Activated gamma-delta T cell treated with Interleukin-2 at 50 U/mL for 16 hours (primary cell): ENCODE data around the gene ARHGEF7.

ENCODE experiments used
- DNase-seq: peaks from one replicate; pipeline ENCODE4 v3.0.0-alpha.2; 2020

ARHGEF7 gene

DNA sequence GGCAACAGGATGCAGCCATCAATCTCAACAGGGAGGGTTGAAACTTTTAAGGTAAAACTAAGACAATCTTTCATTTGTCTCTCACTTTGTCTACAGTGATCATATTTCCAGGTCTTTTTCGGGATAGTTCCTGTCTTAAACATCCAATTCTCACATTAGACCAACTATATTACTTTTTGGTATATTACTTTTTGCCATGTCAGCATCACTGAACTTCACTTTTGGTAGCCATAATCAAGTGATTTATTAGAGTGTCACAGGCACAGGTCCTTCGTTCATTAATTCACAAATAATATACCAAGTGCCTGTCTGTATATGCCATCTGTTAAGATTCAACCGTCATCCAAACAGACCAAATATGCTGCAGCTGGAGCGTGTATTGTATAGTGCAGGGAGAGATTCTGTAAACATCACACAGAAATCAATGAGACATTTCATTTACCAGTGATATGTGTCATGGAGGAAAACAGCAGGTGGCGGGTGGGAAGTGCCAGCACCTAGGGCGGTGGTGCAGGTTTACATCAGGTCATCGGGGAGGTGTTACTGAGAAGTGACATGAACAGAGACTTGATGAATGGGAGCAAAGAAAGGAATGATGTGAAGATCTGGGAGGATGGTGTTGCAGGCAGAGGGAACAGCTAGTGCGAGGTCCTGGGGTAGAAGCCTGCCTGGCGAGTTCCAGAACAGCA, 24.9 kb downstream of the ARHGEF7 start:
- DNase-seq: no peak

DNA sequence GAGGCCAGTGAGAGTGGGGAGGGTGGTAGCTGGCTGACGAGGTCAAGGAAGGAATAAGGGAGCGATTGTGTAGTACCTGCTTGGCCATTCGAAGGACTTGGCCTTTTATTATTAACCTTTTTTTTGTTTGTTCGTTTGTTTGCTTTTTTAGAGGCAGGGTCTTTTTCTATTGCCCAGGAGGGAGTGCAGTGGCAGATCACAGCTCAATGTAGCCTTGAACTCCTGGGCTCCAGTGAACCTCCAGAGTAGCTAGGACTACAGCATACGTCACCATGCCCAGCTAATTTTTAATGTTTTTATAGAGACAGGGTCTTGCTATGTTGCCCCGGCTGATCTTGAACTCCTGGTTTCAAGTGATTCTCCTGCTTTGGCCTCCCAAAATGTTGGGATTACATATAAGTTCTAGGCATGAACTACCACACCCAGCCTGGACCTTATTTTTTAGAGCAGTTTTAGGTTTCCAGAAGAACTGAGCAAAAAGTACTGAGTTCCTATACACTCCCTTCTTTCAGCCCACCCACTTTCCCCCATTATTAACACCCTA, 25.5 kb downstream of the ARHGEF7 start:
- DNase-seq: no peak

DNA sequence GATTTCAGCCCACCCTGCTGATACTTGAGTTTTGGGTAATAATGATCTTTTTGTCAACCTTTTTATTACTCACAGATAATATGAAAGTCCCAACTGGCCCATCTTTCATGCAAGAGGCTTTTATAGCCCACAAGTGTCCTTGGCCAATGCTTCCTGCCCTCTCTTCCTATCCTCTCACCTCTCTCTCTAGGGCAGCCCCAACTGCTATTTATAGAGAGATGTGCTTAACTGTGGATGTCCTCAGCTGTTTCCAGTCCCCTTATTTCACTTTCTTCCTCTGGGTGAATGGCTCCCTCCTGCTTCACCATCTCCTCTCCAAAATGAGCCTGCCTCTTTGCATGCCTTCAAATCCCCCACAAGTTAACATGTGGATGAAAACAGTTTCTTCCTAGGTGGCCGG, 27.4 kb downstream of the ARHGEF7 start:
- no peak for DNase-seq

DNA sequence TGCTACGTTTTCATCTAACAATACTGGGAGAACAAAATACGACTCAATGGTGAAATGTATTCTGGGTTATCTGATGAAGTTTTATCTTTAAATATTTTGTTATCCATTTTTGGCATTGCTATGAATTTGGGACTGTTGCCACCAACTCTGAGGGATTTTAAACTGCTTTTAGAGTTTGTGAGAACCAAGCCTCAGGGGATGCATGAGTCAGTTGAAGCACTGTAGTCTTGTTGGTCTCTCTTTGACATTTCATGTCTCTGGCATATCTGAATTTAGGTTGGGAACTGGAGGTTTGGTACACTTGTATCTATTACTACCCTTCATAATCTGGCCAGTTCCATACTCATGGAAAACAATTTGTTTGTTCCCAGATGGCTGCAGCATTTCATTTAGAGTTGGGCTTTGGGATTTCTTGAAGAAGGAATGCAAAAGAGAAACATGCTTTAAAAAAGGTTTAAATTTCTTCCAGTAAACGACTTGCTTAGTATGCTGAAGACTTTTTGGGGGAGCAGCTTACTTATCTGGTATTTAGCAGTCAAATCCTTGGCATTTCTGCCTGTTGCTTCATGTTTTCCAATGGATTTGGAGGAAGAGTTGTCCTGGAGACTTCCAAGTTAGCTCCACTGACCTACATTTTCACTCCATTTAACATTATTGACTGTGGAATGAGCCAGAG, 28.9 kb downstream of the ARHGEF7 start:
- no peak for DNase-seq

DNA sequence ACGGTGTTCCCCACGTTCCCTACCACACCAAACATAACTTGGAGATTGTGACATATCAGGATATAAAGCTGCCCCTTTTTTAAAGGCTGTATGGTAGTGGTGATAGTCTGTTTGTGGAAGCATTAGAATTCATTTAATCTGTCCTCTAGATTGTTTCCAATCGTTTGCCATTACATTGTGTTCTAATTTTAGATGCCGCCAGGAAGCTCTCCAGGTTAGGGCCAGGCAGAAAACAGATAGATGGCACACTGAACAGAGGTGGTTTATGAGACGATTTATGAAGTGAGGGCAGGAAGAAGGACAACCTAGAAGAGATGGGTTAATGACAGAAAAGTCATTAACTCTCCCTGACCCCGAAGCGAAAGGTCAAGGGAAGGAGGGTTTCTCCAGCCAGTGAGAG, 30.0 kb downstream of the ARHGEF7 start:
- no peak for DNase-seq

DNA sequence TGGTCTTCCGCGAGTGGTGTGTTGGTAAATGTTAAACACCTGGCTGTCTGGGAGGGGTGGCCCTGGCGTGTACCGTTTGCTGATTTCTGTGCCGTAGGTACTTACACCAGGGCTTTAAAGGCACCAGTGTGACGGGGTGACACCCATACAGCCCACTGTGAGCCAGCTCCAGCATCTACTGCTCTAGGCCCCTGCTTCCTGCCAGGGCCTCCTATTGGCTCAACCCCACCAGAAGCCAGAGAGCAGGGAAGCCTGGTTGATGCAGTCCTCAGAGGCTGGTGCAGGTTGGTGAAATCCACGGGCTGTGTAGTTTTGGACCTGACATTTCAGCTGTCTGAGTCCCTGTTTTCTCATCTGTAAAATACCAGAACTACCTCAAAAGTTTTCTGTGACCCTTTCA, 30.4 kb downstream of the ARHGEF7 start:
- no peak for DNase-seq

DNA sequence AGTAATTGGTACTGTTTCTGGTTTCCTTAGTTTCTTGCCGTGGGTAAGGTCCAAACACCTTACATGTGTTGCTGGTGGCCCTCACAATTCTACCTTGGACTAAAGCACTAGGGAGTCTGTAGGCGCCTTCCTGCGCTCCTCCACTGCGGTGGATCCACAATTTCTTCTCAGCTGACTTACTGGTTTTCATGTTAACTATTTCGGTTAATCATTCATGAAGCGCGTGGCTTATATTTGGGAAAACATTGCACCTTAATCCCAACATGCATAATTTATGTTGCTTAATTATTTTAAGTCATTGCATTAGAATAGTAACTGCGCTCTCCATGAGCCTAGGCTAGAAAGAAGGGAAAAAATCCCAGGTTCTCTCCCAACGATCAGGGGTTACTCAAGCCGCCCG, 37.7 kb downstream of the ARHGEF7 start:
- DNase-seq: no peak

DNA sequence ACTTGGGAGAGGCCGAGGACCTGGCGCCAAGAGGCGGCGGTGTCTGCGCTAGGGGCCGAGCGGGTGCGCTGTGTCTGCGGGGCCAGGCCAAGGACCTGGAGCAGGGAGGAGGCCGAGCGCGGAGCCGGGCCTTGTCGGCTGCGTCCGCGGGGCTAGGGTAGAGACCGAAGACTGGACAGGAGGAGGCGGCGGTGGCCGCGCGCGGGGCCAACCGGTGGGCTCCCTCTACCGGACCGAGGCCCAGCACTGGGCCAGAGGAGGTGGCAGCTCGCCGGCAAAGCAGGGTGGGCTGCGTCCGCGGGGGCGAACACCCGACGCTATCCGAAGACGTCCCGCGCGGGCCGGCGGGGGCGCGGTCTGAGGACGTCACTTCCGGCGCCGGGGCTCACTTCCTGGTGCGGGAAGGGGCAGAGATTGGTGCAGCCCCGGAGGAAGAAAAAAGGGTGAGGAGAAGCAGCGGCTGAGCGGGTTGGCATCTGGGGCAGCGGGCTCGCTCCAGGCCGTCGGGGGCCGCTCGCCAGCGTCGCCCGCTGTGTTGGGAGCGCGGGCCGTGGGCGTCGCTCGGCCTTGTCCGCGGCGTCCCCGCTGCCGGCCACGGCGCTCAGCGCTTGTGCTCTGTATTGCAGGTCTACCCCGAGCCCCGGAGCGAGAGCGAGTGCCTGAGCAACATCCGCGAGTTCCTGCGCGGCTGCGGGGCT, 38.3 kb downstream of the ARHGEF7 start:
- DNase-seq: peak; percentile 90

DNA sequence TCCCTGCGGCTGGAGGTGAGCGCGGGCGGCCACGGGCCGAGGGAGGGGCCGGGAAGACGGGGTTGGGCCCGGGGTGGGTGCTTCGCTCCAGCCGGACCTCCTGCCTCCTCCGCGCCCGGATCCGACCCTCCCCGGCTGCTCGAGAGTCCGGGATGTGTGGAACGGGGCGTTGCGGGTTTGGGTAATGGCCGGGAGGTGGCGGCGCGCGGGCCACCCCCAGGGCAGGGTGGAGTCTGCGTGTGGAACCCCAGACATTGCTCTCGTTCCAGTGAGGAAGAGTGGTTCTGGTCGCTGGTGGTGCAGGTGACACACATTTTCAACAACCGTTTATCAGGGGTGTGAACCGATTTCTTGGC, 38.8 kb downstream of the ARHGEF7 start:
- DNase-seq: peak; percentile 44

DNA sequence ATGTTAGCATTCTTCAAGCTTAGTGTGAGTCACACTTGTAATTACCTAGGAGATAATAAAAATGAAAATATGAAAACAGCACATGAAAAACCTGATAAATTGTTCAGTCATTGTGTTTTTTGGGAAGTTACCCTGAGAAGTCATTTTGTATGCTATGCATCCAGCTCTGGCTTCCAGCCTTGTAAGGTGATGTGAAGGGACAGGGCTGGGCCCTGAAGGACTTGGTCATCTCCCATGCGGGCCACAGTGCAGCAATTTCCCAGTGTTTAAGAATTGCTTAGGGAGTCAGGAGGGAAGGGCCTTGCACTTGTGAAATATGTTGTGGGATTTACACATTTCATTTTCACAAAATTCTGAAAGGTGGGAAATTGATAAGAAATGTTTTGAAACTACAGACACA, 41.3 kb downstream of the ARHGEF7 start:
- no peak for DNase-seq

DNA sequence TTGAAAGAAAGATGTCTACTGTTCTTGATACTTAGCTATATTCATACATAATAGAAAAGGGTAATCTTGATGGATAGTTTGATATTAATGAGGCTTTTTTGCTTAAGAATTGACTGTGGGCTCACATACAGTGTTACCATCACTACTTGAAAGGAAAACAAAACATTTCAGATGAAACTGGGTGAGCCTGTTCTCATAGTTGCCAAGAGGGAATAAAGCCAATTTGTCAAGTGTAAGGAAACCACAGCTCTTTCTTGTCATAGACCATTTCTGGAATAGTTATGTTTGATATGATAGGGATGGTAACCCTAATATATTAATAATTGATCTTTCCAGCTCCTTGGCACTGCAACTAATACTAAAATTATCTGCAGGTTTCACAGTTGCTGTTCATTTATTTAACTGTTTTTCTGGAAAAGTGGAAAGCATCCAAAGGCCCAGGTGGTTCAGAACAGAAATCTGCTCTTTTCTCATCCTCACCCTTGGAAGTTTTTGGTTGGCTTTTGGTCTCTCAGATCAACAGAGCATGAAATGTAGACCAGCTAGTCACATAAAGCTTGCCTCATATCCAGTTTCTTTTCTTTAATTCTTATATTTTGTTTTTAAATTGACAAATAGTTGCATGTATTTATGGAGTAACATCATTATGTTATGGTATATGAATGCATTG, 43.2 kb downstream of the ARHGEF7 start:
- no peak for DNase-seq

DNA sequence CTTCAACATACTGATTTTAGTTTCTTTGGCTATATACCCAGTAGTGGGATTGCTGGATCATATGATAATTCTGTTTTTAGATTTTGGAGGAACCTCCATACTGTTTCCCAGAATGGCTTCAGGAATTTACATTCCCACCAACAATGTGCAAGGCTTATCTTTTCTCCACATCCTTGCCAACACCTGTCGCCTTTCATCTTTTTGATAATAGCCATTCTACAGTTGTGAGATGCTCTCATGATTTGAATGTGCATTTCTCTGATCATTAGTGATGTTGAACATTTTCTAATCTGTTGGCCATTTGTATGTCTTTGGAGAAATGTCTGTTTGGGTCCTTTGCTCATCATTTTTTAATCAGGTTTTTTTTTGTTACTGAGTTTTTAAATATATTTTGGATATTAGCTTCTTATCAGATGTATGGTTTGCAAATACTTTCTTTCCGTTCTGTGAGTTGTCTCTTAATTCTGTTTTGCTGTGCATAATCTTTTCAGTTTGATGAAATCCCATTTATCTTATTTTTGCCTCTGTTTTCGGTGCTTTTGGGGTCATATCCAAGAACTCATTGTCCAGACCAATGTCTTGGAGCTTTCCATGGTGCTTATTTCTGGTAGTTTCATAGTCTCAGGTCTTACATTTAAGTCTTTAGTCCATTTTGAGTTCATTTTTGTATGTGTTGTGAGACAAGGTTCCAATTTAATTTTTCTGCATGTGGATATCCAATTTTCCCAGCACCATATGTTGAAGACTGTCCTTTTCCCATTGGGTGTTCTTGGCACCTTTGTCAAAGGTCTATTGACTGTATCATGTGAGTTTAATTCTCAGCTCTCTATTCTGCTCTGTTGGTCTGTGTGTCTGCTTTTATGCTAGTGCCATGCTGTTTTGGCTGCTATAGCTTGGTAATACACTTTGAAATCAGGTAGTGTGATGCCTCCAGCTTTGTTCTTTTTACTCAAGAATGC, 44.5 kb downstream of the ARHGEF7 start:
- DNase-seq: no peak

DNA sequence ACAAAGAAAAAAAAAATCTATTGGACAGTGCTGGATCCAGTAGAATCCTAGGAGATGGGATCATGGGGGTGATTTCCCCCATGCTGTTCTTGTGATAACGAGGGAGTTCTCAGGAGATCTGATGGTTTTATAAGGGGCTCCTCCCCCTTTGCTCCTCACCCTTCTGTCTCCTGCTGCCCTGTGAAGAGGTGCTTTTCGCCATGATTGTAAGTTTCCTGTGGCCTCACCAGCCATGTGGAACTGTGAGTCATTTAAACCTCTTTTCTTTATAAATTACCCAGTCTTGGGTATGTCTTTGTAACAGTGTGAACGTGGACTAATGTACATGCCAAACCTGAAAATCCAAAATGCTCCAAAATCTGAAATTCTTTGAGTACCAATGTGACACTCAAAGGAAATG, 45.5 kb downstream of the ARHGEF7 start:
- no peak for DNase-seq

DNA sequence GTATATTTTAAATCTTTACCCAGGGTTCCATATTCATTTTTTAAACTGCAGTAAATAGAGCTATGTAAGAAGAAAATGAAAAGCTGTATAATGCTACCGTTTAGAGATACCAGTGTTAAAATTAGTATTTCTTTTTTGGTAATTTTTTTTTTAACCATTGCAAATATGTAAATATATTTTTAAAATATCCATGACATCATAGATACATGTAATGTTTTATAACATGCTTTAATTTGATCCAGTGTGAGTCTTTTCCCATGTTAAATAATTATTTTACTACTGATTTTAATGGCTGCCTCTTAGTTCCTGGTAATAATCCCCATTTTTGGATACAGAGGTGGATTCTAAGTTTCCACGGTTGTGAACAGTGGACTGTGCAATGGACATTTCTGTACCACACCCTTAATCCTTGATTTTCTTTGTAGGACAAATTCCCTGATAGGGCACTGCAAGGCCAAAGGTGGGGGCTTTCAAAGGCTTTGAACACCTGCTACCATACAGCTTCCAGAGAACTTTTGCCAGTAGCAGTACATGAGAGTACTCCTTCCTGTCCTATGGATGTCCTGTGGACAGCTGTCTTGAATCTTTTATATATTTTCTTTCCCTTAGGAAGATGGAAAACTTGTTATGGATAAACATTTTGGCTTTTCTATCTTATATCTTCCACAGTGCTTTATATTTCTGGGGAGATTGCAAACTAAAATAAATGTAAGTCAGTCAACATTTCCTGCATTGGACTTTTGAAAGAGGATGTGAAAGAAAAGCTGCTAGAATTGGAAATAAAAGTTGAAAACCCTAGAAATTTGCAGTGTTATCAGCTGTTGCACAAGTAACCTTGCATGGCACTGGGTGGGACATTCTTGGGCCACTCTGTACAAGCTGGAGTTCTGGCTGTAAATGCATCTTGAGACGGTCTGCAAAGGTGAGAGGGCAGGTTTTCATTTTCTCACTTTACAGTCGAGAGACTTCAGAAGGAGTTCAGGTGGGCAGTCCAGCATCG, 46.8 kb downstream of the ARHGEF7 start:
- DNase-seq: no peak

DNA sequence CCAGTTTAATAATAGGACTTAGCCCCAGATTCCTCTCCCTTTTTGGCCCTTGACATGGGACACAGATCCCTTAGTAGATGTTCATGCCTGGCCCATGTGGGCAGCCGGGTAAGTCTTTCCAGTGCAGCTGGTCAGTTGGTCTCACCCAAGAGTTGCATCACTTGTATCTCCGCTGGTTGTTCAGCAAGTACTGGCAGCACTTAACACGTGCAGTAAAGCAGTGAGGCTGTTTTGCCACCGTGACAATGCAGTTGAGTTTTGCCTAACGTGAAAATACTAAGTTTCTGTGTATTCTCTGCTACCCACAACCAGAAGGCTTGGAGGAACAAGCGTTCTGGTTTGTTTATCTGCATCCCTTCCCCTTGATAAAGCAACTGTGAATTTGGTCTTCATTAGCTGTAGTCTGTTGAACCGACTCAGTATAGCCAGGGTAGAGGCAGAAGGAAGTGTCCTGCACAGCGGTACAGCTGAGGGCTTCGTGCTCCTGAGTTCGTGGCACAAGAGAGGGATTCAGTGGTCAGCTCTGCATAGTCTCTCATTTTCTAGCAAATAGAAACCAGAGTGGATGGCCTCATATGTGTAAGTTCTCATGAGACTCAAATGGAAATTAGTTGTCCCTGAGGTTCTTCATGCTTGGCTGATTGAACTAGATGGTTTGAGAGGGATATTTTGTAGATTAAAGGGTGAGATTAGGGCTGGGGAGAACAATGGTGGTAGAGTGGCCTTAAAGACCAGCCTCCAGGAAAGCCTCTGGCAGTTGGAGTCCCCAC, 50.3 kb downstream of the ARHGEF7 start:
- DNase-seq: no peak

DNA sequence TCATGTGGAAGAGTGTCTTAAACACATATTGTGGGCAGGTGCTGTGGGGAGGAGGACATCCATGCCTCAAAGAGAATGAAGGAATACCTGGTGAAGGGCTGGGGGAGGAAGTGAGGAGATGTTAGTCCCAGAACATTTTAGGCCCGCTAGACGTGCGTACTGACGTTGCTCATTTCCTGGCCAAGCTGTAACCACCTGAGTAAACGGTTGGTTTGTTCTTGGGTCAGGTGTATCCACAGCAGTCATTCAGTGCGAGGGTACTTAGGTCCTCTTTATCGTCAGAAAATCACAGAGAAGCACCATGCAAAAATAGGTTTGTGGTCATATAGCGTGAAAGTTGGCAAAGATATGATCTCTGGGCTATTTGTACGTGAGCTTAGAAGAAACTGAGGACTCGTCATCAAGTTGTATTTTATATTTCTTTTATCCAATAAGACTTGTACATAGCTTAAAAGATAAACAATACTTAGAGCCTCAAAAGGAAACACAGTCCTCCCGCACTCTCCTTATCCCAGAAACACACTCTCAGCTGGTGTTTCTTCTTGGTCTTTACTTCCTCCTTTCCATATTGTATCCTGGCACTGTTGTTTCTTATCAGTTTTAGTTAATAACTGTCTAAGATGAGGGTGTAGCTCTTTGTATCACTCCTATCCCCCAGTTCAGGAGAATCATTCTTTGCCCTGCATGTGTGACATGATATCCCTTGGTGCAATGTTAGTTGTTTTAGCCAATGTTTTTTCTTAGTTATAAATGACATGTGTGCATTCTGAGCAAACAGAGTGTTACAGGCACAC, 52.0 kb downstream of the ARHGEF7 start:
- DNase-seq: no peak

DNA sequence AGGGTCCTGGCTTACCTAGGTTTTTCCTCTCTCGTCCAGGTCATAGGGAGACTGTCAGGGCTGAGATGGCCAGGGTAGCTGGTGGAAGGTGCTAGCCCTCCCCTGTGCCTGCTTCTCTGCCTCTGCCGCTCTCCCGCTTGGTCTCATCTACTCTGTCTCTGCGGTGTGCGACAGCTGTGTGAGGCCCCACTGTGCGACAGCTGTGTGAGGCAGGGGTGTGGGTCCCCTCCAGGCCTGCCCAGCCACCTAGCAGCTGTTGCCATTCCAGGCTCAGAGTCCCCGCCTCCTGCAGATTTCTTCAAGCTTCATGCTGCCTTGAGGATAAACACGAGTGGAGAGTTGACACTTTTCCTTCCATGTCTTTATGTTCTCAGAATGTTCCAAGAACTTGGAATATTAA, 53.0 kb downstream of the ARHGEF7 start:
- no peak for DNase-seq

DNA sequence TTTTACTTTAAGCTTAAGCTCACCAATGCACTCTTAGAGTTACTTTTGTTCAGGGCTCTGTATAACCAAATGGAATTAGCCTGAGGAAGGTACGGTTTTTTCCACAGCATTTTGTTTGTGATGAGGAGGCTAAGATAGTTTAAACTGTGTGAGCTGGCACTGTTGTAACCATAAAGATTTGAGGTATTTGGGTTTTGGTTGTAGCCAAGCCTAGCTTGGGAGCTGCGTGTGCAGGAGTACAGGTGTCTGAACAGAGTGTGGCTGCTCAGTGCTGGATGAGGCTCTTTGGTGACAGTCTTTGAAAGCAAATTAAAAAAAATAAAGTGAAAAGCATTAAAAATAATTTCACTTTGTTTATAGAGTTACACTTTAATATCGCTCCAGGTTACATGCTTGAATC, 56.0 kb downstream of the ARHGEF7 start:
- DNase-seq: no peak

DNA sequence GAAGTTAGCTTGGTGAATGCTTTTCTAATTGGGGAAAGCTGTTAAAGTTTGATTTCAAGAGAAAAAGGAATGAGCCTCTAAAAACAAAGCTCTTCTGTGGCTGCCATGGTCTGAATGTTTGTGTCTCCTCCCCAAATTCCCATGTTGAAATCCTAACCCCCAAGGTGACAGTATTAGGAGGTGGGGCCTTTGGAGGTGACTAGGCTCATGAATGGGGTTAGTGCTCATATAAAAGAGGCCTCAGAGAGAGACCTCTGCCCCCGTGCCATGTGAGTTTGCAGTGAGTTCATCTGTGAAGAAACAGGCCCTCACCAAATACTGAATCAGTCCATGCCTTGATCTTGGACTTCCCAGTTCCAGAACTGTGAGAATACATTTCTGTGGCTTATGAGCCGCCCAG, 56.5 kb downstream of the ARHGEF7 start:
- DNase-seq: no peak
